EL (cell line): Measurements from ENCODE around the gene PPAN.

Experiments
- DNase-seq: peaks from one replicate; pipeline ENCODE4 v3.0.0-alpha.2; 2016

Gene PPAN

GRCh38 chr19:10142701-10143375 lies 36.7 kb downstream of the PPAN start:
- DNase-seq, result no peak

GRCh38 chr19:10143681-10144080 lies 37.5 kb downstream of the PPAN start:
- DNase-seq, result no peak

- no peak for DNase-seq
Observed at GRCh38 chr19:10144361-10144760, 38.2 kb downstream of the PPAN start.

DNA sequence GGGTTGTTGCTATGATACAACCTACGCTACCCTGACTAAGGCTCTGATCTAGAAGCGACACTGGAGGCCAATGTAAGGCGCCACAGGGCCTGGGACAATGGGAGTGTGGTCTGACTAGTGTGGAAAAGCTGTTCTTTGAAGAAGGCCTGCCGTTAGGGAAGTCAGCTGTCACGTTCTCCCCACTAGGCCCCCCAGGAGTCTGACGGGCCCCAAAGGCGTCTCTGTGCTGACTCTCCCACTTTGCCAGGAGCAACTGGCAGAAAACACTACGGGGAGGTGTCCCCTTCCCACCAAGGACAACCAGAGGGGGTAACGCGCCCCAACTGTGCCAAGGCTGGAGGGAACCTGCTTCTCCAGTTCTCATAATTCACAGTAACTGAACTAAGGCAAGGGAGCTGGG lies 38.9 kb downstream of the PPAN start:
- no peak for DNase-seq

GRCh38 chr19:10146142-10146541 lies 40.0 kb downstream of the PPAN start:
- no peak for DNase-seq

DNA sequence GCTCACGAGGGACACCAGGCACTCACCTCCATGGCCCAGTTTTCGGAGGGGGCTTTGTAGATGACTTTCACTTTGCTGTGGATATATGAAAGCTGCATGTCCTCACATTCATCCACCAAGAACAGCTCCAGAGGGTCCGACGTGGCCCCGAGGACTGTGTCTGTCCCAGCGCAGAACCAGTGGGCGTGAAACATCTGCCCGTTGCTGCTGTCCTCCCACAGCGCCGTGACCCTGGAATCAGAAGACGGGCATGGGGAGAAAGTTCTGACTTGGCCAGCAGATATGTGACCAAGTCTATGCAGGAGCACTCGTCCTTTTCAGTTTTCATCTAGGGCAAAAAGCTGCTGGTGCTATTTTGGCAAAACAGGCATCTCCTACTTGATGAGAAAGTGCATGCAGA lies 43.3 kb downstream of the PPAN start:
- DNase-seq, result no peak

- no peak for DNase-seq
Observed at GRCh38 chr19:10151521-10151920, 45.4 kb downstream of the PPAN start.

- no peak for DNase-seq
Observed at GRCh38 chr19:10152100-10152499, 45.9 kb downstream of the PPAN start.

- DNase-seq, result peak; percentile 32
Observed at GRCh38 chr19:10155839-10156238, 49.7 kb downstream of the PPAN start.

GRCh38 chr19:10158071-10158470 lies 51.9 kb downstream of the PPAN start:
- no peak for DNase-seq

GRCh38 chr19:10158485-10158884 lies 52.3 kb downstream of the PPAN start:
- no peak for DNase-seq

DNA sequence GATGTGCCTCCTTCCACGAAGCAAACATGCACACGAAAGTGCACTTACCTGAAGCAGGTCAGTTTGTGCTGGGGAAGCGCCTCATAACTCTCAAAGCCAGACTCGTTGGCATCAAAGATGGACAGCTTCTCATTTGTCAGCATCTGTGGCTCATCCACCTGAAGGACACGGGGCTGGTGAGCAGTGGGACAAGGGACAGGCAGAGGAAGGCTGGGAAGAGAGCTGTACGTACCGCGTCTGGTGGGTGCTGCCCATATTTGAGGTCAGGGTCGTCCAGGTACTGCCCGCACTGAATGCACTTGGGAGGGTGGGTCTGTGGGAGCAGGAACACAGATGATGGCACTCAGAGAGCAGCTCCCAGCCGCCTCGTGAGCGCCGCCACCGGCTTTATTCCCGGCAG lies 53.4 kb downstream of the PPAN start:
- no peak for DNase-seq
